NCI-H1694 (cell line): ENCODE measurements around the gene CDKN1A.
"Not testable (repeated sequence)": the region's sequence is repeated elsewhere in the genome, so short reads cannot be mapped to it uniquely, and the experiment has no call there.

Experiments
- DNase-seq: peaks from one replicate; lab custom pipeline; 2025; lab: John Stamatoyannopoulos, UW

Gene CDKN1A

DNA sequence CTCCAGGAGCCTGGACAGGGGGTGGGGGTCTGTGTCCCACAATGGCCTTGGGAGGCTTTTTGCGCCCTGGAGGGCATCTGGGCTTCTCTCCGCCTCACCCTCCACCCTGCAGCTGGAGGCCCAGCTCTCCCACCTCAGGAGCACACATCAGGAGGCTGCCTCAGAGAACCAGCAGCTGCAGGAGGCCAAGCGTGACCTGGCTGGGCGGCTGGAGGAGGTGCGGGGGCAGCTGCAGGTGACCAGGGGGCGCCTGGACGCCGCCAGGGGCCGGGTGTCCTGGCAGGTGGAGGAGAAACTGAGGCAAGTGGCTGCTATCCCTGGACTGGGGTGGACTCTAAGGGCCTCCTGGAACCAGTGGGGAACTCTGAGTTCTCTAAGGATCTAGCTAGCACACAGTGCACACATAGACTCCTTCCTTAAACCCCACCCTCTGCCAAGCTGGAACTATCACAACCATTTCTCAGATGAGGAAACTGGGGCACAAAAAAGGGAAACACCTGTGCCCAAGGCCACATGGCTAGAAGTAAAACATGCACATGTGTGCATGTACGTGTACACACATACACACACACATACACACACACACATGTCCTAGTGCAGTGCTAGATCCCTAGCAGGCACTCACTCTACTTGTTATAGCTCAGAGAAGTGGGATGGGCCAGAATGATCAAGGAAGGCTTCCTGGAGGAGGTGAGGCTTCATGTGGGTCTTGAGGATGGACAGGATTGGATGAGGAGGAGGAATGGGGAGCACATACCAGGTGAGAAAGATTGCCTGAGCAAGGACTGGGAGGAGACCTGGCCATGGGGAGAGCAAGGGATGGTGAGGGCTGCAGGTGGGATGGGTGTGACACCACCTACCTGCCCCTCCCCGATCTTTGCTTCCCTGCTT is 42.0 kb downstream of the CDKN1A start:
- DNase-seq = no peak

DNA sequence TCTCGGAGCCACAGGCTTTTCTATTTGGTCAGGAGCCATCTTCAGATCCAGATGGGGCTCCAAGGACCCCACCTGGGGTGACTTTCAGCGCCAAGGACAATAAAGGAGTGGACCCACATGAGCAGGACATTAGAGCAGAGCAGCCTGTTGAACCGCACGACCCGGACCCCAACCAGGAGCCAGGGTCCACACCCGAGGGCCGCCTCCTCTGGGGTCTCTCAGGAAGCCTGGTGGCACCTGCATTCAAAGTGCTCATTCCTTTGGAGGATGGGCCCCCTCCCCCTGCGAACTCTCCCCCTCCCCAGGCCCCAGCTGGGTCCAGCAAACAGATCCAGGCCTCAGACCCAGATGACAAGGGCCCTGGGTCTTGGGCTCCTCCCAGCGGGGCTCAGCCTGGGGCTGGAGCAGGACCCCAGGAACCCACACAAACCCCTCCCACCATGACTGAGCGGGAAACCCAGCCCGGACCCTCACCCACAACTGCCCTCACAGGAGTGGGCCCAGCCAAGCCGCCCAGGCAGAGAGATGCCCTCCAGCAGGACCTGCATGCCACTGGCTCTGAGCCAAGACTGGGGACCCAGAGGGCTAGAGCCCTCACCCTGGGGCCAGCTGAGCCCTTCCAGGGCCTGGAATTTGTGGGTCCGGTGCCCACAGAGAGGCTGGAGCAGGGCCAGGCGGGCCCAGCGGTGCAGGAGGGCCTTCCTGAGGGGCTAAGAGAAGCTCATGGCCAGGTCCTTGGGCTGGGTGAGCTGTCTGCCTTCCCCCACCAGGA is 43.0 kb downstream of the CDKN1A start:
- DNase-seq = no peak

DNA sequence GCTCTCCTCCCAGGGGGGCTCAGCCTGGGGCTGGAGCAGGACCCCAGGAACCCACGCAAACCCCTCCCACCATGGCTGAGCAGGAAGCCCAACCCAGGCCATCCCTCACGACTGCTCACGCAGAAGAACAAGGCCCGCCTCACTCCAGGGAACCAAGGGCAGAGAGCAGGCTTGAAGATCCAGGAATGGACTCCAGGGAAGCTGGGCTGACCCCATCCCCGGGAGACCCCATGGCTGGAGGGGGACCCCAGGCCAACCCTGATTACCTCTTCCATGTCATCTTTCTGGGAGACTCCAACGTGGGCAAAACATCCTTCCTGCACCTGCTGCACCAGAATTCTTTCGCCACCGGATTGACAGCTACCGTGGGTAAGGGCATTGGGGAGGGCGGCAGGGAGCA is 43.9 kb downstream of the CDKN1A start:
- no peak for DNase-seq

DNA sequence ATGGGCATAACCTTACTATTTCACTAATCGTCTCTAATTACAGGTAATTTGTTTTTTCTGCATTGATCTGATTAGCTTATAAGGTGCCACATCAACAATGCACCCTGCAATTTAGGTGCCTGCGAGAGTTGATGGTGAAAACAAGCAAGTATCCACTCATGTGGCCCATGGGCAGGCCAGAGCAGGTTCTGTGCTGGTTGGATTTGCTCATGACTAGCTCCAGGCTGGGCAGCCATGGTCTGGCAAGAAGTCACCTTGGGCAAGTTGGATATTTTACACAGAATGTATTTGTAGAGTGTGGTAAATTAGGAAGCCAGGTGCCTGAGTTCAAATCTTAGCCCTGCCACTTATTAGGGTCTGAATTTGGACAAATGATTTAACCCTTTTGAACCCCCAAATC is 44.4 kb downstream of the CDKN1A start:
- DNase-seq = no peak

DNA sequence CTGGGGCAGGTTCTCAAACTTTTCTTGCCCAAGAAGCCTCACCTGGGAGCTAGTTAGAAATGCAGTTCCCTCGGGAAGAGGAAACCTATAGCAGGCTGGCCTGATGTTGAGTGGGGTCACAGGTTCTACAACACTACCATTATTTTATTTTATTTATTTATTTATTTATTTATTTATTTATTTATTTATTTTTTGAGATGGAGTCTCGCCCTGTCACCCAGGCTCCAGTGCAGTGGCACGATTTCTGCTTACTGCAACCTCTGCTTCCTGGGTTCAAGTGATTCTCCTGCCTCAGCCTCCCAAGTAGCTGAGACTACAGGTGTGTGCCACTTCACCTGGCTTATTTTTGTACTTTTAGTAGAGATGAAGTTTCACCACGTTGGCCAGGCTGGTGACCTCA is 45.5 kb downstream of the CDKN1A start:
- not testable (repeated sequence) for DNase-seq

DNA sequence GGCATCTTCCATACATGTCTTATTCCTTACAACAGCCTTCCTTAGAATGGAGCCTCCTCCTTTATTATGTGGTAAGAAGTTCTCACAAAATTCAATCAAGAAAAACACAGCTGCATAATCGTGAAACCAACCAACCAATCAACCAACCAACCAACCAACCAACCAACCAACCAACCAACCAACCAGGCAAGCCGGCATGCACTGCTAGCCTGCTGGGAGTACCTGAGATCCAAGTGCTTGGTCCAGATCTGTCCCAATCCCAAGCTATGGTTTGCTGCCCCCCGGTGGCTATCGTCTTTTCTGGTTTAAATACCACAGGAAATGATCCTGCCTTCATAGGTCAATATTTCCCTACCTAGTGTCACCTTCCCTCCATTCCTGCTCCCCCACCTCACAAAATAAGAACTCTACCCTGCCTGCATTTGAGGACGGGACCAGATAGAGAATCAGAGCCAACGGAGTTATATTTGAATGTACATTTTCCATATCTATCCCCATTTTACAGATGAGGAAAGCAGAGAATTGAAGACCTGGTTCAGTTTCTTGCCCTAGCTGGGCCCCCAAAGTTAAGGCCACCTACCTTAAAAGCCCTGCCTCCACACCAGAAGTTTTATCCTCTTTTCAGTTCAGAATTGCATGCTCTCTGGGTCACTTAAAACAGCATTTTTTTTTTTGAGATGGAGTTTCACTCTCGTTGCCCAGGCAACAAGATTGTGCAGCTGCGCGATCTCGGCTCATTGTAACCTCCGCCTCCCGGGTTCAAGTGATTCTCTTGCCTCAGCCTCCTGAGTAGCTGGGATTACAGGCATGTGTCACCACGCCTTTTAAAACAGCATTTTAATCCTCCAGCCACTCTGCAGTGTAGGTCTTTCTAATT is 46.2 kb downstream of the CDKN1A start:
- peak; percentile 46 for DNase-seq

GRCh38 chr6:36725581-36725980 is 47.1 kb downstream of the CDKN1A start:
- DNase-seq = no peak

GRCh38 chr6:36727505-36728021 is 49.0 kb downstream of the CDKN1A start:
- DNase-seq = peak; percentile 12

DNA sequence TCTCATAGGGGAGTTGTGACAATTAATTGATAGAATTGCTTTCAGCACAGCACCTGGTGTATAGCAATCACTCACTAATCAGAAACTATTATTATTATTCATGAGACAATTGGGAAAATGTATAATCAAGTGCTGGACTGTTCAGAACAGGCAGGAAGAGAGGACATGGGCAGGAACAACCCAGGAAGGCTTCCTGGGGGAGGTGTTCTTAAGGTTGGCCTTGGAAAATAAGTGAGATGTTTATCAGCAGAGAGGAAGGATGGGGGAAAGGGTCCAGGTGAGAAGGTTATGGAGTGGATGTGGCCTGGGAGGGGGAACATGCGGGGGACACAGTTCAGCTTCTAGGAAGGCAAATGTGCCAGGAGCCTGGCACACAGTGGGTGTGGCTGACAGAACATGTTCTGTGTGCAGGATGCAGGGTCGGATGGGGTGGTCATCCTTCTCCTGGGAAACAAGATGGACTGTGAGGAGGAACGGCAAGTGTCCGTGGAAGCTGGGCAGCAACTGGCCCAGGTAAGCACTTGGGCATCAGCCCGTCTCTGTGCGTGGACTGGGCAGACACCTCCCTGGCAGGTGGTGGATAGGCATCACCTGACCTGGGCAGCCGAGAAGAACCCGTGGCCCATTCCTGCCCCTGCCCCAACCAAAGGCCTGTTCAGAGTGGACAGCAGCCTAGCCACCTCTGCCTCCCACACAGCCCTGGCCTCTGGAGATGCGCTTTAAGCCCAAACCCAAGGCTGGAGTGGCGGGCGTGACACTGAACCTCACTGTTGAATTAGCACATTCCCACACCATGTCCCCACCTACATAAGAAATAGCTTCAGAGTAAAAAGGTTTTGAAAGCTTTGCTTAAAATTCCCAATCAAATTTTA is 50.0 kb downstream of the CDKN1A start:
- DNase-seq = no peak

GRCh38 chr6:36729161-36729524 is 50.6 kb downstream of the CDKN1A start:
- no peak for DNase-seq

DNA sequence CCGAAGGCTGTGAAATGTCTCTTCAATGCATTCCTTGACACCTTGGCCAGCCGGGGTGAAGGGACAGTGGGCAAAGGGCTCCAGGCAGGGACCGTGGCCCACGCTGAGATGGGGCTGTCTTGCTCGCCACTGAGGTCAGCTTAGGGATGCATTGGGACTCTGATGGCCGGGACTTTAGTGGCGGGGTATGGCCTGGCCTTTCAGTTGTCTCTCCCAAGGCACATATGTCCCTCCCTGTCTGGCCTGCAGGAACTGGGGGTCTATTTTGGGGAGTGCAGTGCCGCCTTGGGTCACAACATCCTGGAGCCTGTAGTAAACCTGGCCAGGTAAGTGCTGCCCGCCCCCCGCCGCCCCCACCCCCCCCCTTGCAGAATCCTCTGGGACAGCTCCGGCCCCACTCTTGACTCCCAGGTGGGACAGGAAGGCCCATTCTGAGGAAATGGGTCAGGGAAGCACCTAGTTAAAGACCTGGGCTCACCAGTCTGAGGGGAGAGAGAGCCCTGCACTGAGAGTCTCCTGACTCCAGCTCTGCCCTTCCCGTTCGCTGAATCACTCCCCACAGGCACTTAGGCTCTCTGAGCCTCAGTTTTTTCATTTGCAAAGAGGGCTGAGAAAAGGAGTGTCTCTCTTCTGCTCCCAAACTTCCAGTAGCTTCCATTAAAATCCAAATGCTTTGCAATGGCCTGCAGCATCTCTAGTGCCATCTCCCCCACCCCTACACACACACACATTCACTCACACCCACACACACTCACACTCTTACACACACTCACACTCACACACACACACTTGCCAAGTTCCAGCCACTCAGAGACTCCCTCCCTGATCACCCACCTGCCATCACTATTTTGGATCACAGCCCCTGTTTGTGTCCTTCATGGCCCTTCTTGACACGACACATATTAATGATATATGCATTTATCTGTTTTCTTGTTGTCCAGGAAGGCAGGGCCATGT is 52.2 kb downstream of the CDKN1A start:
- no peak for DNase-seq

- no peak for DNase-seq
Observed at GRCh38 chr6:36731622-36732310, 53.3 kb downstream of the CDKN1A start.

DNA sequence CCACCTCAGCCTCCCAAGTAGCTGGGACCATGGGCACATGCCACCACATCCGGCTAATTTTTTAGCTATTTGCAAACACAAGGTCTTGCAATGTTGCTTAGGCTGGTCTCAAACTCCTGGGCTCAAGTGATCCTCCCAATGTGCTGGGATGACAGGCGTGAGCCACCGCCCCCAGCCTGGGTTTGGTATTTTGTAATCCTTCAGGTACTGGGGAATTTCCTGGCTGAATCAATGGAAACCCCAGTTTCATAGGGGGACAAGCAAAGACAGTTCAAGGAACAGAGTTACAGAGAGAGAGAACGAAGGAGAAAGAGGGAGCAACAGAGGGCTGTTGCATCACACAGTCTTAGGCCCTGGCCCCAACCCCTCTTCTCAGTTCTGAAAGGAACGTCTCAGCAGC is 54.8 kb downstream of the CDKN1A start:
- no peak for DNase-seq

GRCh38 chr6:36734486-36735060 is 56.1 kb downstream of the CDKN1A start:
- no peak for DNase-seq

GRCh38 chr6:36735110-36736071 is 56.9 kb downstream of the CDKN1A start:
- no peak for DNase-seq
